Central memory CD4-positive, alpha-beta T cell (primary cell): ENCODE measurements around the gene BRMS1L.
"Not testable (repeated sequence)": the region's sequence is repeated elsewhere in the genome, so short reads cannot be mapped to it uniquely, and the experiment has no call there.

Source experiments
- DNase-seq: peaks from one replicate; pipeline ENCODE4 v3.0.0; 2022
- total RNA-seq, 3 experiments: gene quantifications; one replicate each; lab custom pipeline; 2026; lab: John Stamatoyannopoulos, UW

Gene BRMS1L, protein sequence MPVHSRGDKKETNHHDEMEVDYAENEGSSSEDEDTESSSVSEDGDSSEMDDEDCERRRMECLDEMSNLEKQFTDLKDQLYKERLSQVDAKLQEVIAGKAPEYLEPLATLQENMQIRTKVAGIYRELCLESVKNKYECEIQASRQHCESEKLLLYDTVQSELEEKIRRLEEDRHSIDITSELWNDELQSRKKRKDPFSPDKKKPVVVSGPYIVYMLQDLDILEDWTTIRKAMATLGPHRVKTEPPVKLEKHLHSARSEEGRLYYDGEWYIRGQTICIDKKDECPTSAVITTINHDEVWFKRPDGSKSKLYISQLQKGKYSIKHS
- 8.2 to 14.6 (median 11.2) reads per million in 3 experiments for total RNA-seq

DNA sequence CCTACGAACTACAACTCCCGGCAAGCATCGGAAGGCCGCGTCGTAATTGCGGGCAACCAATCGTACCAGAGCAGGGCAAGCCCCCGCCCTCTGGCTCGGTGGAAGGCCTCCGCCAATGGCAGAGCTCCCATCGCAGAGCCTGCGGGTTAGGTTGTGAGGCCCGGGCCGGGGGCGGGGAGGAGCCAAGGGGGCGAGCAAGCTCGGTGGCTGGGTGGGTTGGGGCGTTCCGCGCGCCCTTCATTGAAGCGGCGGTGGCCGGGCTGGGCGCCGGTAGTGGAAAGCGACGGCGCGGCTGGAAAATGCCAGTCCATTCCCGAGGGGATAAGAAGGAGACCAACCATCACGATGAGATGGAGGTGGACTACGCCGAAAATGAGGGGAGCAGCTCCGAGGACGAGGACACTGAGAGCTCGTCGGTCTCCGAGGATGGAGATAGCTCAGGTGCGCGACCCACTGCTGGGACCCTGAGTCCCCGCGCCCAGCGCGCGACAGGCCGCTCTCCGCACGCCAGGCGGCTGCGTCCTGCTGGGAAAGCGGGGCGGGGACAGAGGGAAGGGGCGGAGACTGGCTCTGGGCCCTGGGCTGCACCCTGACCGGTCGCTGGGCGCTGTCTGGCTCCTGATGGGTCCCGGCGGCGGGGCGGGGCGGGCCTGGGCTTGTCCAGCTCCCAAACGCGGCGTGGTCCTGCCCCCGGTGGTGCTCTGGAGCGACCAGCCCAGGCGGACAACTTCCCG is at the start of gene BRMS1L:
Gene BRMS1L (plus strand): TSS at position 121 of the 734 bp plus-strand sequence. CDS start 179 bp downstream, at position 300.
- DNase-seq, result peak; percentile 95

DNA sequence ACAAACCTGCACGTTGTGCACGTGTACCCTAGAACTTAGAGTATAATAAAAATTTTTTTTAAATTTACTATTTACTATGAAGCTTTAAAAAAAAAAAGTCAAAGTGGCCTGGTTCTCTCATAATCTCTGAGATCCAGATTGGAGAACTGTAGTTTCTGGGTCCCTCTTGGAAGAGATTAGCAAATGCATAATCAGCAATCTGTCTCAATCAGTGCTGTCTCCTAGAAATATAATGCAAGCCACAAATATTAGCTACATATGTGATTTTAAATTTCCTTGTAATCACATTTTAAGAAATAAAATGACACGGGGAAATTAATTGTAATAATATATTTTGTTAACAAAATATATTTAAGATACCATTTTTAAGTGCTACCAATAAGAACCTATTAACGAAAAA is 49.3 kb upstream of the BRMS1L start:
- DNase-seq, result no peak

DNA sequence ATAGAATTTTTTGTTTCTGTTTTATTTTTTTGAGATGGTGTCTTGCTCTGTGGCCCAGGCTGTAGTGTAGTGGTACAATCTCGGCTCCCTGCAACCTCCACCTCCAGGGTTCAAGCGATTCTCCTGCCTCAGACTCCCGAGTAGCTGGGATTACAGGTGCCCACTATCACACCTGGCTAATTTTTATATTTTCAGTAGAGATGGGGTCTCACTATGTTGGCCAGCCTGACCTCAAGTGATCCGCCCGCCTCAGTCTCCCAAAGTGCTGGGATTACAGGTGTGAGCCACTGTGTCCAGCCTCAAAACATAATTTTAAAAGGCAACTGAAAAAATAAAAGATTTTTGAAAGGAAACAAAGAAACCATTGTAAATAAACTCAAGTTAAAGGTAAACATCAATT is 48.6 kb upstream of the BRMS1L start:
- not testable (repeated sequence) for DNase-seq

DNA sequence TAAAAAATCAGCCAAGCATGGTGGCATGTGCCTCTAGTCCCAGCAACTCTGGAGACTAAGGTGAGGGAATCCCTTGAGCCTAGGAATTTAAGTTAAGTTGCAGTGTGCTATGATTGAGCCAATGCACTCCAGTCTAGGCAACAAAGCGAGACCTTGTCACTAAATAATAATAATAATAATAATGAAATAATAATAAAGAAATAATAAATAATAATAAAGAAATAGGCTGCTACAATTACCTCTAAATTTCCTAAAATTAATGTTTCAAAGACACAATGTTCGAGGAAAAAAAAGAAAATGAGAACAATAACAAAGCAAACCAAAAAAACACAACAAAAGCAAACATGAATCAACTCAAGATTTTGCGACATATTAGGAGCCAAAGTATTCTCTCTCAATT is 46.8 kb upstream of the BRMS1L start:
- no peak for DNase-seq

DNA sequence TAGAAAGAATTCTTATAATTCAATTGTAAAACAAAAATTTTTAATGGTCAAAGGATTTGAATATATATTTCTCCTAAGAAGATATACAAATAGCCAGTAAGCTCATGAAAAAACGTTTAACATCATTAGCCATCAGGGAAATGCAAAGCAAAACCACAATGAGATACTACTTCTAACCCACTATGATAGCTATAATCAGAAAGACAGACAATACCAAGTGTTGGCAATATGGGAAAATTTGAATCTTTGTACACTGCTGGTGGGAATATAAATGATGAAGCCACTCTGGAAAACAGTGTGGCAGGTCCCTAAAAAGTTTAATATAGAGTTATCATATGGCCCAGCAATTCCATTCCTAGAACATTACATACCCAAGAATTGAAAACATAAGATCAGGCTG is 42.4 kb upstream of the BRMS1L start:
- DNase-seq, result no peak

DNA sequence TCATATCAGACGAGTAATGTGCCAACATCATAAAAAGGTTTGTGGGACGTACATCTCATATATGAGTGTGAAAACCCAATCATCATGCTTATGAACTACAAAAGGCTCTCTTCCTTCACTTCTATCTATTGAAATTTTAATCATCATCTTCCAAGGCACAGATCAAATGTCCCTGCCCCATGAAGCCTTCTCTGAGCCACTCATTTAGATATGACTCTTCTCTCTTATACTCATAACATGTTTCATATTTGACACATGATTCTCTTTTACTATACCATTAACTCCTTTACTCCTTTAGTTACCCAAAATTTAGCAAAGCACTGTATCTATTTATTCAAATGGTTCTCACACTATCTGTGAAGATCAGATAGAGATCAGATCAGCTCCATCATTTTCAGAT is 39.3 kb upstream of the BRMS1L start:
- DNase-seq, result no peak

DNA sequence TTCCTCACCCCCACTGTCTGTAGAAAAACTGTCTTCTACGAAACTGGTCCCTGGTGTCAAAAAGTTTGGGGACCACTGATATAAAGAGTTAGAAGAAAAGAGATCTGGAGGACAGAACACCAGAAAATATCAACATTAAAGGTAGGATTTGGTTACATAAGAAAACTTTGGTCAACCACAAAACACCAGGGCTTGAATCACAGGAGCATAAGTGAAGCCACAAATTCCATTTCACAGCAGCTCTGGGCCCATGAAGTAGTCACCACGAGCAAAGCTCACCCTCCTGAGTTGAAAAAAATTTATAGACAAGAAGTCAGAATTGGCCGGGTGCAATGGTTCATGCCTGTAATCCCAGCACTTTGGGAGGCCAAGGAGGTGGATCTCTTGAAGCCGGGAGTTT is 36.5 kb upstream of the BRMS1L start:
- no peak for DNase-seq

DNA sequence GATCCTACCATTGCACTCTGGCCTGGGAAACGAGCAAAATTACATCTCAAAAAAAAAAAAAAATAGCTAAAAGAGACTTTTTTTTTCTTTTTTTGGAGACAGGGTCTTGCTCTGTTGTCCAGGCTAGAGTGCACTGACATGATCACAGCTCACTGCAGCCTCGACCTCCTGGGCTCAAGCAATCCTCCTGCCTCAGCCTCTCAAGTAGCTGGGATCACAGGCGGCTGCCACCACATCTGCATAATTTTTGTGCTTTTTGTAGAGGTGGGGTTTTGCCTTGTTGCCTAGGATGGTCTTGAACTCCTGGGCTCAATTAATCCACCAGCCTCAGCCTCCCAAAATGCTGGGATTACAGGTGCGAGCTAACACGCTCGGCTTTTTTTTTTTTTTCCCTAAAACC is 28.3 kb upstream of the BRMS1L start:
- DNase-seq, result no peak

DNA sequence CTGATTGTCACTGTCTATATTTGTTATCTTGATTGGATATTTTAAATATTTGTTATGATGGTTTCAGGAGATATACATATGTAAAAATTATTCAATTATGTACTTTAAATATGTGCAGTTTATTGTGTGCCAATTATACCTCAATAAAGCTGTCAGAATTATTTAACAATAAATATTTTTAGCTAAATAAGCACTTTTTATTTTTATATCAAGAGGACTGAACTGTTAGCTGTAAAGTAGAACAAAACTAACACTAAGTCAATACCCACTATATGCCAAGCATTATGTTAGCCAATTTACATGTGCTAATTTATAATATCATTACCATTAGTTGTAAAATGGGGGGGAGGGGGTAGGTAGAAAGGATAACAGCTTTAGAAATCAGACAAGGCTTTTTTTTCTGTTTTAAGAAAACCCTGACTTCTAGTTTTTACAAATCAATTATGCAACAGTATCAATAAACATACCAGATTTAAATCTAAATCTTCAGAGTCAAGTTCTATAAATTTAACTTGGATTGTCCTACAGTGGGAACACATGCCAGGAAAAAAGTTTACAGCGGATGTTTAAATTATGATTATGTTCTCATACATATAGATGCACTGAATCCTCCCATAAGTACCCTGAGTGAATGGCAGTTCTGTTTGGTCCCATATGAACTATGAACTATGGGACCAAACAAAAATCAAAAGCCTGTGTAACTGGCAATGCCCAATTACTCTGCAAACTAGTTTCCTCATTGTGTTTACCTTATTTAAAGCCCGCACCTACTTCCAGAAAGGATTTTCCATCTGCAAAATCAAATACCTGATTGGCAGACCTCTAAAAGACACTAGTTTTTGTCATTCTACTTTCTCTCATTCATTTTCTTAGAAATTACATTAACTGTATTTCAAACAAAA is 19.9 kb upstream of the BRMS1L start:
- DNase-seq, result no peak

DNA sequence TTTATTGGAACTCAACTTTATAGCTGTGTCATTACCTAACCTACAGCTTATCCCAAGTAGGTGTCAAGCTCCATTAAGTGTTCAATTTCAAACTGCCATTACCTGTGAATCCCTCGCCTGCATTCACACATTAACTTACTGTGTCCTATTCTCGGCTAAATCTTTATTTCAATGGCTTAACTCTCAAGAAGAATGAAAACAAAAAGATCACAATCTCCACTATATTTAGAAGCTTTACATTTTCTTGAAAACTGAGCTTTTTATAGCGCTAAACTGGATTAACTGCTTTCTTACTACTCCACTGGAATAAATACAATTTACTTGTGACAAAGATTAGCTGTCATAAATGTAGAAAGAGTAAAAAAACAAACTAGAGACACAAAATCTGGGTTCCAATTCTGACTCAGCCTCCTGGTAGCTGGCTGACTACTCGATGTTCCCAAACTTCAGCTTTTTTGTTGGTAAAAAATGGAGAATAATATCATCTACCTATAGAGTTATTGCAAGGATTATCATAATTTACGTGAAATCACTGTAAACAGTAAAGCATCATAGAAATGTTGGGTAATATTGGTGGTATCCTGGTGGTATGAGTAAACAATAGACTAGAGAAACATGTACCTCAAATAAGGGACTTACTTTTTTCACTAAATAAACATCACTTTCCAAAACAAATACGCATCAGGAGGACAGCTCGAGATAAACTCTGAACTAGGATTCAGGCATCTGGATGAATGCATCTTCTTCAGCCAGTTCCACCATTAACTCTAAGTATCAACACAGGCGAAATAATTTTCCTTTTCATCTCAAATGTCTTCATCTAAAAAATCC is 18.8 kb upstream of the BRMS1L start:
- no peak for DNase-seq

DNA sequence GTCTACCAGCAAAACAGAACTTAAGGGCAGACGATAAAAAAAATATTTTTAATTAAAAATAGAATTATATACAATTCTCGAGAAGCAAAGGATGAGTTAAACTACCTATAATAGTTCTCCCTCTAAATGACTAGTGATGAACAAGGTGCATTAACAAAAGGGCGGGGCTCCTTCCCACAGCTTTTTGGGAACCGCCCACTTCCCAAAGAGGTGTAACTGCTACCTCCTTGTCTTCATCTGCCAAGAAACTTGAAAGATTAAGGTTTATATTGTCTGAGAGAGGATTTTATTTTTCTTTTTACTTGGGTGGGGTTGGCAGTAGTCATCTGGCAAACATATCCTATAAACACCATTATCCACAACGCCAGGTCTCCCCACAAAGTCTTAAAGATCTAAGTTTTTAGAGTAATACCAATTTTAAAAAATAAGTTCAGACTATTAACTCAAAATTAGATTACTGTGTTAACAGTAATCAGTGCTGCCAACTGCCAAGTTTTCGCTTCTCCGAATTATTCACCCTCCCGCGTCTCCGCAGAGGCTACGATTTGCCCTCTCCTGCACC is 18.0 kb upstream of the BRMS1L start:
- DNase-seq, result peak; percentile 10

DNA sequence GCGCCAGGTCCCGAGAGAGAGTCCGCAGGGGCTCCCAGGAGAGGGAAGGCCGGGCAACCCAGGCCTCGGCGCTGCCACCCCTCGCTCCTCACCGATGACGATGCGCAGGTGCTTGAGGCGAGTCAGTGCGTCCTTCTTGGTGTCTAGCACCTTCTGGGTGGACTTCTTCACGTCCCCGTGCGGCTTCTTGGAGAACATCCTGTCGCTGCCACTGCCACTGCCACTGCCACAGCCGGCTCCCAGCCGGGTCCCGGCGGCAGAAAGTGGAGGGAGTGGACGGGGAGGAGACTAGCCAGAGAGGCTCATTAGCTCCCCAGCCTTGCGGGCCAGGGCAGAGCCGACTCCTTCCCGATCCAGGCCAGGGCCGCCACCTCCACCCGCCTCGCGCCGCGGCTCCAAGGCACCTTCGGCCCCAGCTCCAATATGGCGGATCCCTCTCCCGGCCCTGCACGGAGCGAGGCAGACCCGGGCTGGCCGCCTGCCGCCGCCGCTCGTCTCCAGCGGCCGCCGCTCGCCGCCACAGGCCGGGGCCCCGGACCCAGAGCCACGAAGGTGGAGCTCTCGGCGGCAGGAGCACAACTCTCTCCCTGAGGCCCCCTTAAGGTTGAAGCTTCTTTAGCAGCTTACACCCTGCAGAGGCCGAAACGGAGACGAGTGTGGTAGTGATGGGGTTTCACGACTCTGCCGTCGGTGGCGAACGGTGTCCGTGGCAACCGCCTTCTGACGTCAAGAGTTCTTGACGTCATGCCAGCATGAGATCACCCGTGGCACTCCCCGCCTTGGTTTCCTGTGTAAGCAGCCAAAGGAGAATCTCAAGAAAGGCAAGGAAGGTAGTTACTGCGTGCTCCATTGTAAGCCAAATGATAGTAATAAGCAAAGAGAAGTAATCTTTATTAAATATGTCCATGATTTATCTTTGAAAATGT is 17.2 kb upstream of the BRMS1L start, which contains the start of gene RALGAPA1:
Gene RALGAPA1 (minus strand): TSS at position 658 of the 926 bp plus-strand sequence. CDS start 460 bp downstream, at position 198.
- peak; percentile 96 for DNase-seq

DNA sequence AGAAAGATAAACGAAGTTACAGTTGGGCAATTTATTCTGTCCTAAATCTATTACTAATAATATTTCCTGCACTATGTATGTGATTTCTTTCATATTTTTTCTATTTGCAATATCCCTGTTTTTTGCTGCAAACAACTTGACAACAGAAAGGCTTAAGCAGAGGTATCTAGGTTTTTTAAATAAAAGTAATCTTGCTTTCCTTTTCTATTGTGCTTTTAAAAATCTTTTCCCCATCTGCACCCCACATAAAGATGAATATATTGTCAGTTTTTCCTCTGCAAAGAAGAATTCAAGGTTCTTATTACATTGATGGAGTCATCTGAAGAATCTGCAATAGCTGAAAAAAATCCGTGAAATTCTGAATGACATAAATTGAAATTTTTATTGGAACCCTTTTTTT is 16.5 kb upstream of the BRMS1L start:
- DNase-seq, result no peak

DNA sequence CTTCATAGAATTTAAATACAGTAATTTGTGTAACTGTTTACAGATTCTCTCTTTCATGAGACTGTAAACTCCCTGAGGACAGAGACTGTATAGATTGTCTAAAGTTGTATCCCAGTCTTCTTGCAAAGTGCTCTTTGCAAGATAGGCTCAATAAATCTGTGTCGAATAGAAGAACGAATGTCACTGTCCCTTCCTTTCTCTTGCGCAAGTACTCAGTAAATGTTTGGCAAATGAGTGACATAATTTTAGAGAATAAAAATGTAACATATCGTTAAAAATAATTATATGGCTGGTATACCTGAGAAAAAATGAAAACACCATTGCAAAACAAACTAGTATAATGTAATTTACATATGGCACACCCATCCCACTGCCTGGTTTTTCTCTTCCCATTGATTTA is 15.2 kb upstream of the BRMS1L start:
- no peak for DNase-seq

DNA sequence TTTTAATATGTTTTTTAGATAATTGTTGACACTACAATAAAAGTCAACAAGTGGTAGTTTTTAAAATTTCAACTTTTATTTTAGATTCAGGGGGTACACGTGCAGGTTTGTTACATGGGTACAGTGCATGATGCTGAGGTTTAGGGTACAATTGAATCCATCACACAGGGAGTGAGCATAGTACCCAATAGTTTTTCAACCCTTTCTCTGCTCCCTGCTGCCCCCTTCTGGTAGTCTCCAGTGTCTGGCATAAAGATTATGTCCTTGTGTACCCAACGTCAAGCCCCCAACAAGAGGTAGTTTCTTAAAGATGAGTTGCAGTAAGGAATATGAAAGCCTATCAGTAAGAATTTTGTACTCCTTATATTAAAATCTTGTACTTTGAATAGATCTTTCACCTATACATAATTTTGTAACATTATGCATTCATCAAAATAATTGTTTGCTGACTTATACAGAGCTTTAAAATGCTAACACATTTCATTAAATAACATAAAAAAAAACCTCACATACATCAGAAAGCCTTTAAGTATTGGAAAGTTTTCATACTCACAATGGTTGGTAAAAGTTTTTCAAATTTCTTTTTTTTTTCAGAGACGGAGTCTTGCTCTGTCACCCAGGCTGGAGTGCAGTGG is 11.7 kb upstream of the BRMS1L start:
- DNase-seq, result peak; percentile 70

DNA sequence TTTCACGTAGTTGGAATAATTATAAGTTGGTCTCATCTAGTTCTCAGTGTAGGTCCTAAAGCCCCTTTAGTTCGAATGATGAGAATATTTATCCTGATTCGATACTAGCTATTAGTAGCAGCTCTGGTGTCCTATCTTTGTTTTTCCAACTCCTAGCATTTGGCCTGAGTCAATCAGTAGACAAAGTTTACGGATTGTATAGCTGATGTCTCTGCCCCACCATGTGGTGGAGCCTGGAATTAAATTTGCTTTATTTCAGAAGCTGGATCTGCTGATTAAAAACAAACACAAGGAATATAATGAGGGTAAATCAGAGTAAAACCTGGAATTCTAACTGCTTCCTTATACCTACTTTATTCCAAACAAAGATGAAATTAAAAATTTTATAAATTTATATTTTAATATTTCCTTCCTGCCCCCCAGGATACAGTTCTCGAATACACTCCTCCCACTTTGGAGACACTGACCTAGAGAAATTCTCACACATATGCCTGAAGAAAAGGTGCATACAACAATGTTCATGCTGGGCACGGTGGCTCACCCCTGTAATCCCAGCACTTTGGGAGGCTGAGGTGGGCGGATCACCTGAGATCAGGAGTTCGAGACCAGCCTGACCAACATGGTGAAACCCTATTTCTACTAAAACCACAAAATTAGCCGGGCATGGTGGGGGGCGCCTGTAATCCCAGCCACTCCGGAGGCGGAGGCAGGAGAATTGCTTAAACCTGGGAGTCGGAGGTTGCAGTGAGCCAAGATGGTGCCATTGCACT is 7.6 kb upstream of the BRMS1L start:
- DNase-seq, result peak; percentile 12

DNA sequence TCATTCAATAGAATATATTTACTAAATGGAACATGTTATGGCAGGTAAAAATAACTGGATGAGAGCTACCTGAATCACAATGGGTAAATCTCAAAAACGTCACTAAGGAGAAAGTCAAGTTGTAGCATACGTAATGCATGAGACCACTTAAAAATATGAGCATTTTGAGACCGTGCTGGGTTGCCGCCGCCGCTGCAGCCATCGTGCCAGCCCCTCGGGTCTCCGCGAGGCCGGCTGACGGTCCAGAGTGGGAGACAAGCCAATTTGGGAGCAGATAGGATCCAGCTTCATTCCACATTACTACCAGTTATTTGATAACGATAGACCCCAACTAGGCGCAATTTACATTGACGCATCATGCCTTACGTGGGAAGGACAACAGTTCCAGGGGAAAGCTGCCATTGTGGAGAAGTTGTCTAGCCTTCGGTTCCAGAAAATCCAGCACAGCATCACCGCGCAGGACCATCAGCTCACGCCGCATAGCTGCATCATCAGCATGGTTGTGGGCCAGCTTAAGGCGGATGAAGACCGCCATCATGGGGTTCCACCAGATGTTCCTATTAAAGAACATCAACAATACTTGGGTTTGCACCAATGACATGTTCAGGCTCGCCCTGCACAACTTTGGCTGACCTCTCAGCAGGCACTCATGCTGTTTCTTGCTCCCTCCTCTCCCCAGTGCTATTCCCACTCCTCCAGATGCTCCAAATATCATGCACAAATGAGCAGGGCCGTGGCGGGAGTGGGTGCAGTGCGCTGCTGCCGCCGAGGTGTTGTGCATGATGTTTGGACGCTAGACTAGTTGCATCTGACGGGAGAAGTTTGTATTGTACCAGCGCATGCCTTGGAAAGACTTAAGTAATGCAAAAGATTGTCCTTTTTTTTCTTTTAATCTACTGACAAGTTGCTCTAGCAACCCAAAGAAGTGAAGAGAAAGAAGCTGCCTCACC is 6.3 kb upstream of the BRMS1L start:
- DNase-seq, result no peak
